SJCRH30 (cell line): Measurements from ENCODE around the gene PRKAG3. TPM values are rescaled to one million over a fixed set of nuclear protein-coding genes. Genes with fewer than 3 reads are reported as not detected.

Experiments used
- DNase-seq, 2 experiments: peaks; one replicate each; pipeline ENCODE4 v3.0.0-alpha.2; 2015 to 2020
- H3K27ac ChIP-seq: fragments of 250-450 bp; sonication (Bioruptor Pico); 2 replicates; pipeline ENCODE4 v1.5.1; 2020; ENCODE audit warnings: mild to moderate bottlenecking, moderate library complexity
- H3K27me3 ChIP-seq: fragments of 250-450 bp; sonication (Bioruptor Pico); 2 replicates; pipeline ENCODE4 v1.5.1; 2020; ENCODE audit warnings: mild to moderate bottlenecking, moderate library complexity
- H3K36me3 ChIP-seq: fragments of 250-450 bp; sonication (Bioruptor Pico); 2 replicates; pipeline ENCODE4 v1.5.1; 2020; ENCODE audit warnings: mild to moderate bottlenecking, moderate library complexity
- H3K4me1 ChIP-seq: fragments of 250-450 bp; sonication (Bioruptor Pico); 2 replicates; pipeline ENCODE4 v1.5.1; 2020; ENCODE audit warnings: mild to moderate bottlenecking, moderate library complexity
- H3K4me3 ChIP-seq: fragments of 250-450 bp; sonication (Bioruptor Pico); 2 replicates; pipeline ENCODE4 v1.5.1; 2020; ENCODE audit warnings: mild to moderate bottlenecking, moderate library complexity
- H3K9me3 ChIP-seq: fragments of 250-450 bp; sonication (Bioruptor Pico); replicated peaks from 2 replicates; pipeline ENCODE4 v1.5.1; 2020; ENCODE audit warnings: mild to moderate bottlenecking, moderate library complexity
- total RNA-seq: library from RNA; depleted of rRNA; stranded (reverse); fragments of >200 nt; shearing (Covaris generic); gene quantifications from 2 replicates; pipeline ENCODE4 v1.2.3, GENCODE V29; 2014; rRNA removed

Gene PRKAG3
- total RNA-seq = 0.13 and 0.16 TPM in 2 replicates

GRCh38 chr2:218831378-218831990, at the start of gene PRKAG3:
Gene PRKAG3 (minus strand): TSS chr2:218831803.
- DNase-seq = peak; percentile 53
- Histone ChIP-seq H3K36me3 (no peaks in the 10 kb centered on the region), H3K4me3 (no peak within 1 kb of the TSS), H3K4me1 (peaks cover 56% of the 10 kb centered on the region), H3K9me3 (no peaks in the 10 kb centered on the region), H3K27me3 (no peaks in the 10 kb centered on the region), H3K27ac (no peak within 1 kb of the TSS)

GRCh38 chr2:218880859-218881594, 49.4 kb upstream of the PRKAG3 start:
- DNase-seq = no peak
- Histone ChIP-seq H3K4me1 (peaks cover 54% of the 10 kb centered on the region), H3K36me3 (no peaks in the 10 kb centered on the region), H3K27ac (no peak overlapping the region), H3K4me3 (no peak overlapping the region), H3K27me3 (0 out of 2 replicates have a peak, but pooled peaks cover 4% of the 10 kb centered on the region), H3K9me3 (no peaks in the 10 kb centered on the region)

- DNase-seq = peak in 1 of 2 experiments; percentile 30
- H3K27ac ChIP-seq = no peak within 1 kb of the TSS; the same call in 1 of the 2 replicates
- peaks cover 48% of the 10 kb centered on the region for H3K4me1 ChIP-seq
- no peaks in the 10 kb centered on the region for H3K36me3 ChIP-seq
- H3K4me3 ChIP-seq = no peak within 1 kb of the TSS; the same call in 1 of the 2 replicates
- H3K27me3 ChIP-seq = 0 out of 2 replicates have a peak, but pooled peaks cover 4% of the 10 kb centered on the region
- no peaks in the 10 kb centered on the region for H3K9me3 ChIP-seq
Observed at GRCh38 chr2:218880102-218880858, 48.7 kb upstream of the PRKAG3 start, which contains the start of gene WNT10A. Gene WNT10A (plus strand): TSS chr2:218880852. CDS start chr2:218880996, 144 bp downstream.

- Histone ChIP-seq H3K4me3 (no peak overlapping the region; the same call in 1 of the 2 replicates), H3K4me1 (peaks cover 48% of the 10 kb centered on the region), H3K9me3 (no peaks in the 10 kb centered on the region), H3K27ac (no peak overlapping the region; the same call in 1 of the 2 replicates), H3K27me3 (0 out of 2 replicates have a peak, but pooled peaks cover 4% of the 10 kb centered on the region), H3K36me3 (no peaks in the 10 kb centered on the region)
- no peak for DNase-seq
Observed at GRCh38 chr2:218879776-218880101, 48.1 kb upstream of the PRKAG3 start.

GRCh38 chr2:218878926-218879761, 47.5 kb upstream of the PRKAG3 start:
- peak; percentile 91 to 92 for DNase-seq
- Histone ChIP-seq H3K4me3 (no peak overlapping the region), H3K9me3 (no peaks in the 10 kb centered on the region), H3K27me3 (no peaks in the 10 kb centered on the region), H3K27ac (peak overlapping the region; percentile 45; the same call in 1 of the 2 replicates), H3K4me1 (peaks cover 48% of the 10 kb centered on the region), H3K36me3 (no peaks in the 10 kb centered on the region)

GRCh38 chr2:218878486-218878885, 46.9 kb upstream of the PRKAG3 start:
- peak in 1 of 2 experiments; percentile 54 for DNase-seq
- Histone ChIP-seq H3K27ac (peak overlapping the region; percentile 45), H3K4me1 (peaks cover 48% of the 10 kb centered on the region), H3K4me3 (no peak overlapping the region), H3K36me3 (no peaks in the 10 kb centered on the region), H3K9me3 (no peaks in the 10 kb centered on the region), H3K27me3 (no peaks in the 10 kb centered on the region)

- Histone ChIP-seq H3K27ac (peak overlapping the region; percentile 45), H3K27me3 (no peaks in the 10 kb centered on the region), H3K4me3 (no peak overlapping the region), H3K36me3 (no peaks in the 10 kb centered on the region), H3K9me3 (no peaks in the 10 kb centered on the region), H3K4me1 (peaks cover 44% of the 10 kb centered on the region)
- peak; percentile 38 to 62 for DNase-seq
Observed at GRCh38 chr2:218877891-218878290, 46.3 kb upstream of the PRKAG3 start.

- Histone ChIP-seq H3K27me3 (no peaks in the 10 kb centered on the region), H3K4me3 (no peak overlapping the region), H3K9me3 (no peaks in the 10 kb centered on the region), H3K36me3 (no peaks in the 10 kb centered on the region), H3K4me1 (peaks cover 40% of the 10 kb centered on the region), H3K27ac (peak overlapping the region; percentile 45)
- peak; percentile 60 to 77 for DNase-seq
Observed at GRCh38 chr2:218877331-218877730, 45.7 kb upstream of the PRKAG3 start.

- Histone ChIP-seq H3K27me3 (no peaks in the 10 kb centered on the region), H3K4me1 (peaks cover 40% of the 10 kb centered on the region)
Observed at GRCh38 chr2:218876562-218877219, 45.1 kb upstream of the PRKAG3 start.

GRCh38 chr2:218875692-218876246, 44.2 kb upstream of the PRKAG3 start:
- no peak overlapping the region for H3K27ac ChIP-seq
- DNase-seq = no peak
- no peaks in the 10 kb centered on the region for H3K27me3 ChIP-seq

More at GRCh38 chr2:218876562-218877219, 45.1 kb upstream of the PRKAG3 start:
- peak; percentile 72 to 91 for DNase-seq
- Histone ChIP-seq H3K27ac (peak overlapping the region; percentile 10; the same call in 1 of the 2 replicates), H3K9me3 (no peaks in the 10 kb centered on the region), H3K4me3 (no peak overlapping the region), H3K36me3 (no peaks in the 10 kb centered on the region)

GRCh38 chr2:218873359-218874194, 42.0 kb upstream of the PRKAG3 start:
- peaks cover 22% of the 10 kb centered on the region for H3K4me1 ChIP-seq
- no peak for DNase-seq
- H3K27me3 ChIP-seq = no peaks in the 10 kb centered on the region
- no peak overlapping the region for H3K4me3 ChIP-seq
- no peak overlapping the region for H3K27ac ChIP-seq
- no peaks in the 10 kb centered on the region for H3K9me3 ChIP-seq
- no peaks in the 10 kb centered on the region for H3K36me3 ChIP-seq

More at GRCh38 chr2:218875692-218876246, 44.2 kb upstream of the PRKAG3 start:
- Histone ChIP-seq H3K9me3 (no peaks in the 10 kb centered on the region), H3K4me1 (peaks cover 40% of the 10 kb centered on the region), H3K4me3 (no peak overlapping the region), H3K36me3 (no peaks in the 10 kb centered on the region)

- H3K9me3 ChIP-seq = no peaks in the 10 kb centered on the region
- DNase-seq = no peak
- H3K36me3 ChIP-seq = no peaks in the 10 kb centered on the region
- peaks cover 15% of the 10 kb centered on the region for H3K4me1 ChIP-seq
- no peak overlapping the region for H3K27ac ChIP-seq
- H3K27me3 ChIP-seq = no peaks in the 10 kb centered on the region
- no peak overlapping the region for H3K4me3 ChIP-seq
Observed at GRCh38 chr2:218872645-218873358, 41.2 kb upstream of the PRKAG3 start.
